OCI-LY7 (cell line): ENCODE measurements around the gene ASAP3.

Experiments
- CTCF ChIP-seq: fragments of 200-600 bp; sonication (generic); conservative IDR thresholded peaks from 2 replicates; pipeline ENCODE4 v1.5.1; 2014; ENCODE audit warnings: mild to moderate bottlenecking, antibody characterized with exemption, low read length, moderate library complexity, mixed read lengths
- EZH2phosphoT487 ChIP-seq: fragments of 200-600 bp; sonication (generic); IDR thresholded peaks from 2 replicates; pipeline ENCODE4 v1.6.1; 2018; ENCODE audit warnings: low read depth, borderline replicate concordance, mild to moderate bottlenecking, mixed run types, antibody characterized with exemption, low read length, moderate library complexity, mixed read lengths

DNA sequence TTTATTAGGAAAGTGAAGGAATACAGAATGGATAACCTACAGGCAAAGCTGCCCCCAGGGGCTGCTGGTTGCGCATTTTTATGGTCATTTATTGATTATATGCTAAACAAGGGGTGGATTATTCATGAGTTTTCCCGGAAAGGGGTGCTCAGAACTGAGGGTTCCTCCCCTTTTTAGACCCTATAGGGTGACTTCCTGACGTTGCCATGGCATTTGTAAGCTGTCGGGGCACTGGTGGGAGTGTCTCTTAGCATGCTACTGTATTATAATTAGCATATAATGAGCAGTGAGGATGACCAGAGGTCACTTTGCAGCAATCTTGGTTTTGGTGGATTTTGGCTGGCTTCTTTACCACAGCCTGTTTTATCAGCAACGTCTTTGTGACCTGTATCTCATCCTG, 5.9 kb upstream of the ASAP3 start:
- no peak for TF ChIP-seq CTCF
- no peak for TF ChIP-seq EZH2phosphoT487
